Measurements from ENCODE around the gene PODXL2.

- TF ChIP-seq CTCF (IDR thresholded peaks at IDR 0.05; ENCODE audit: low read depth, low read length) (no peak), MYC (IDR thresholded peaks at IDR 0.05; ENCODE audit: low read depth, low read length) (no peak)
These were observed 22.7 kb downstream of the PODXL2 start for GRCh38 chr3:127651516-127652172.
